Measurements from ENCODE around the gene RNF128.
A peak's percentile ranks its signal among the peaks of the same experiment; 100 is the strongest.

Gene RNF128

DNA sequence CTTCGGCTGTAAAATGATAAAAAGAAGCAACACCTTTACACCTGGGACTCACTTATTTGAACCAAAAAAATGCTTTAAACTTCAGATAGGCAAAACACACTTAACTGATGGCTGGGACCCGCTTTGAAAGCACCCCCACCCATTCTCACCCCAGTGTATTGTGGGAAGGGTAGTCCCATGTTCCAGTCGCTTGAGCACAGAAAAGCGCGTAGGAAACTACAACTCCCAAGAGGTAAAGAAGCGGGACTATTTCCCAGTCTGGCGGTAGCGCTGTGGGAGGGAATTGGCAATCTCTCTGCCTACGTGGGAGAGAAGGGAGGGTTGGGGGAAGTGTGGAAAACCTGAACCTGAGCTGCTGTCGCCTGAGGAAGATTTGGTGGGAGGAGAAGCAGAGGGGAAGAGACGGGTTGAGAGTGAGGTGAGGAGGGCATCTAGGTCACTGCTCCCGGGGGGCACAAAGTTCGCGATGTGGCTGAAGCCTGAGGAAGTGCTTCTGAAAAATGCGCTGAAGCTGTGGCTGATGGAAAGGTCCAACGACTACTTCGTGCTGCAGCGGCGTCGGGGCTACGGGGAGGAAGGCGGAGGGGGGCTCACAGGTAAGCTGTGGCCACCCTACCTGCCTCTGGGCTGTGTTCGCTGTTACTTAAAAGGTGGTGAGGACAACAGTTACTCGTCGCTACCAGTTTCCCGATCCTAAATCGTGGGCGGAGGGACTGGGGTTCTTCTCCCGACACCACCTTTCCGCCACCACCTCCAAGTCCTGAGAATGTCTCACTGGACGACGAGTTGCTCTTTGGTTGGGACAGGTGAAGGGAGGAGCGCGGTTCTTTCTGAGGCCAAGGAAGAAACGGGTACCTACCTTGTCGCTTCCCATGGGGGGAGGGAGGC is 76.1 kb downstream of the RNF128 start, which contains the start of gene TBC1D8B (continued):
- peak; percentile 87 for TF ChIP-seq ZBTB17 (tag by site-specific recombination; IDR thresholded peaks at IDR 0.05)
- 0 out of 2 replicates have a peak, but pooled peaks have one; percentile 12 for TF ChIP-seq ZNF629 (tag by site-specific recombination; IDR thresholded peaks at IDR 0.05)
- TF ChIP-seq, protein P1, sequence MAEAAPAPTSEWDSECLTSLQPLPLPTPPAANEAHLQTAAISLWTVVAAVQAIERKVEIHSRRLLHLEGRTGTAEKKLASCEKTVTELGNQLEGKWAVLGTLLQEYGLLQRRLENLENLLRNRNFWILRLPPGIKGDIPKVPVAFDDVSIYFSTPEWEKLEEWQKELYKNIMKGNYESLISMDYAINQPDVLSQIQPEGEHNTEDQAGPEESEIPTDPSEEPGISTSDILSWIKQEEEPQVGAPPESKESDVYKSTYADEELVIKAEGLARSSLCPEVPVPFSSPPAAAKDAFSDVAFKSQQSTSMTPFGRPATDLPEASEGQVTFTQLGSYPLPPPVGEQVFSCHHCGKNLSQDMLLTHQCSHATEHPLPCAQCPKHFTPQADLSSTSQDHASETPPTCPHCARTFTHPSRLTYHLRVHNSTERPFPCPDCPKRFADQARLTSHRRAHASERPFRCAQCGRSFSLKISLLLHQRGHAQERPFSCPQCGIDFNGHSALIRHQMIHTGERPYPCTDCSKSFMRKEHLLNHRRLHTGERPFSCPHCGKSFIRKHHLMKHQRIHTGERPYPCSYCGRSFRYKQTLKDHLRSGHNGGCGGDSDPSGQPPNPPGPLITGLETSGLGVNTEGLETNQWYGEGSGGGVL (tag by site-specific recombination; IDR thresholded peaks at IDR 0.05): peak; percentile 90
- TF ChIP-seq ZNF654 (tag by site-specific recombination; IDR thresholded peaks at IDR 0.05; ENCODE audit: low read depth): no peak
- peak; percentile 97 for TF ChIP-seq GLIS1 (tag by site-specific recombination; IDR thresholded peaks at IDR 0.05)
- peak; percentile 92 for TF ChIP-seq ZNF76 (tag by site-specific recombination; IDR thresholded peaks at IDR 0.05; ENCODE audit: borderline replicate concordance, low read depth)
- TF ChIP-seq PRDM10 (tag by site-specific recombination; IDR thresholded peaks at IDR 0.05): peak; percentile 92
- TF ChIP-seq ZNF777 (tag by site-specific recombination; IDR thresholded peaks at IDR 0.05; ENCODE audit: borderline replicate concordance): peak; percentile 32; the same call in 1 of the 2 replicates
- peak; percentile 76; the same call in 1 of the 2 replicates for TF ChIP-seq HIC1 (tag by site-specific recombination; IDR thresholded peaks at IDR 0.05)
- no peak for TF ChIP-seq ZSCAN16 (tag by site-specific recombination; IDR thresholded peaks at IDR 0.05)
- TF ChIP-seq ZNF274 (IDR thresholded peaks at IDR 0.05; ENCODE audit: low read length): no peak
- no peak for TF ChIP-seq ZNF274 (tag by site-specific recombination; IDR thresholded peaks at IDR 0.05; ENCODE audit: borderline replicate concordance)
- TF ChIP-seq ZFHX2 (tag by site-specific recombination; conservative IDR thresholded peaks at IDR 0.05): peak; percentile 88

DNA sequence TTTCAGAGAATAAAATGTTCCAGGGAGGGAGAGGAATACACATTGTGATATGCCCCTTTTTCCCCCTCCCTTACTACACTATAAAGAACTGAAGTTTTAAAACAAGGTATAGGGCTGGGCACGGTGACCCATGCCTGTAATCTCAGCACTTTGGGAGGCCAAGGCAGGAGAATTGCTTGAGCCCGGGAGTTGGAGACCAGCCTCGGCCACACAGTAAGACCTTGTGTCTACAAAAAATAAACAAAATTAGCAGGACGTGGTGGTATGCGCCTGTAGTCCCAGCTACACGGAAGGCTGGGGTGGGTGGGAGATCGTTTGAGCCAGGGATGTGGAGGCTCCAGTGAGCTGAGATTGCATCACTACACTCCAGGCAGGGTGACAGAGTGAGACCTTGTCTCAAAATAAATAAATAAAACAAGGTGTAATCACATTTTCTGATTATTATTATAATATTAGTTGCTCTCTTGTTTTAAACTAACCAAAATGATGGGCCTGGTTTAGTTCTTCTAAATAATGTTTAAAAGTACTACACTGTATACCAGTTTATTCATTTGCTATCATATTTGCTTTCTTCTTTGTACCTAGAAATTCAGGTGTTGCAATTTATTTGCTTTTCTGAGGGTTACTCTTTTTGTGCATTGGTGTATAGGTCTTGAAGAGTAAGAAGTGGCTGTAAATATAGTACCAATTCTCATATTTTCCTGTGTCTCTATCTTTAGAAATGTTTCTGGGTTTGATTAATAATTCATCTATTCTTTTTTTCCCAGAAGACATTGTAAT is 84.8 kb downstream of the RNF128 start:
- Histone ChIP-seq H3K9me3 (ENCODE audit: control insufficient read depth, insufficient read depth, low read depth, low read length) (no peaks in the 10 kb centered on the region), H3K36me3 (ENCODE audit: control insufficient read depth in 2 of 2, insufficient read depth in 1 of 2, low read length in 2 of 2) (no peaks in the 10 kb centered on the region; a peak in 1 of 3 replicates), H3K4me3 (ENCODE audit: low read depth, low read length) (no peak overlapping the region), H3K4me1 (ENCODE audit: control insufficient read depth, insufficient read depth, low read length) (peaks cover 2% of the 10 kb centered on the region; the same call in 1 of the 2 replicates), H3K27ac (ENCODE audit: extremely low read depth, low read depth, low read length) (no peak overlapping the region)
- TF ChIP-seq ZNF341 (tag by site-specific recombination; IDR thresholded peaks at IDR 0.05; ENCODE audit: low read depth) (no peak), ZNF423 (tag by site-specific recombination; IDR thresholded peaks at IDR 0.05) (no peak), ZNF777 (tag by site-specific recombination; IDR thresholded peaks at IDR 0.05; ENCODE audit: borderline replicate concordance) (no peak), ZNF558 (tag by site-specific recombination; IDR thresholded peaks at IDR 0.05) (no peak), KLF16 (tag by site-specific recombination; IDR thresholded peaks at IDR 0.05) (no peak), ZNF184 (tag by site-specific recombination; IDR thresholded peaks at IDR 0.05) (no peak), ZNF626 (tag by site-specific recombination; IDR thresholded peaks at IDR 0.05) (no peak), ZNF768 (tag by site-specific recombination; IDR thresholded peaks at IDR 0.05) (no peak), HOXC10 (CRISPR knock-in tag; IDR thresholded peaks at IDR 0.05) (no peak), ZNF843 (tag by site-specific recombination; IDR thresholded peaks at IDR 0.05) (no peak)
- TF ChIP-seq, protein P2, sequence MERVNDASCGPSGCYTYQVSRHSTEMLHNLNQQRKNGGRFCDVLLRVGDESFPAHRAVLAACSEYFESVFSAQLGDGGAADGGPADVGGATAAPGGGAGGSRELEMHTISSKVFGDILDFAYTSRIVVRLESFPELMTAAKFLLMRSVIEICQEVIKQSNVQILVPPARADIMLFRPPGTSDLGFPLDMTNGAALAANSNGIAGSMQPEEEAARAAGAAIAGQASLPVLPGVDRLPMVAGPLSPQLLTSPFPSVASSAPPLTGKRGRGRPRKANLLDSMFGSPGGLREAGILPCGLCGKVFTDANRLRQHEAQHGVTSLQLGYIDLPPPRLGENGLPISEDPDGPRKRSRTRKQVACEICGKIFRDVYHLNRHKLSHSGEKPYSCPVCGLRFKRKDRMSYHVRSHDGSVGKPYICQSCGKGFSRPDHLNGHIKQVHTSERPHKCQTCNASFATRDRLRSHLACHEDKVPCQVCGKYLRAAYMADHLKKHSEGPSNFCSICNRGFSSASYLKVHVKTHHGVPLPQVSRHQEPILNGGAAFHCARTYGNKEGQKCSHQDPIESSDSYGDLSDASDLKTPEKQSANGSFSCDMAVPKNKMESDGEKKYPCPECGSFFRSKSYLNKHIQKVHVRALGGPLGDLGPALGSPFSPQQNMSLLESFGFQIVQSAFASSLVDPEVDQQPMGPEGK (tag by site-specific recombination; IDR thresholded peaks at IDR 0.05): no peak
- POLR2A ChIA-PET: no interaction called here
- CTCF ChIA-PET: interaction anchor here (1.4 kb wide), 1 partner anchor 776 kb away, joined by 4 read pairs; no protein-coding TSS in a partner anchor

All from HEK293 (cell line).